Measurements from ENCODE around the gene XBP1. TPM values are rescaled to one million over a fixed set of nuclear protein-coding genes. Genes with fewer than 3 reads are reported as not detected.

The XBP1 gene
- total and polyA plus RNA-seq, 2 of the 13 experiments (the other 11 are each of a cell fraction or from before 2014, with no cell fraction given) = 416 to 427 TPM

GRCh38 chr22:28800308-28801041, at the start of gene XBP1 (continued):
- TF ChIP-seq AHDC1 (CRISPR knock-in tag; IDR thresholded peaks at IDR 0.05; ENCODE audit: borderline replicate concordance) (peak; percentile 49), ATM (IDR thresholded peaks at IDR 0.05; ENCODE audit: borderline replicate concordance) (no peak), ZSCAN31 (CRISPR knock-in tag; IDR thresholded peaks at IDR 0.05; ENCODE audit: low read depth) (peak; percentile 58), NFKB2 (CRISPR knock-in tag; IDR thresholded peaks at IDR 0.05; ENCODE audit: borderline replicate concordance) (peak; percentile 51; the same call in 1 of the 2 replicates), ZBTB46 (CRISPR knock-in tag; IDR thresholded peaks at IDR 0.05; ENCODE audit: borderline replicate concordance) (no peak; the same call in 1 of the 2 replicates), KAT8 (CRISPR knock-in tag; IDR thresholded peaks at IDR 0.05) (peak; percentile 44), SNAPC4 (CRISPR knock-in tag; IDR thresholded peaks at IDR 0.05) (no peak), KLF15 (CRISPR knock-in tag; IDR thresholded peaks at IDR 0.05; ENCODE audit: borderline replicate concordance) (no peak), TOPORS (CRISPR knock-in tag; IDR thresholded peaks at IDR 0.05) (no peak), ZNF451 (CRISPR knock-in tag; IDR thresholded peaks at IDR 0.05) (peak; percentile 87; the same call in 1 of the 2 replicates), GATA4 (IDR thresholded peaks at IDR 0.05; ENCODE audit: borderline replicate concordance, low read depth) (0 out of 2 replicates have a peak, but pooled peaks have one; percentile 30)

All from HepG2 (cell line).